HL-60 (cell line): ENCODE measurements around the gene ZCCHC2.

Source experiments
- DNase-seq, 2 experiments: peaks; one replicate each; pipeline ENCODE4 v3.0.0-alpha.2; 2010 to 2020; ENCODE audit warnings: low read depth in 1 of 2, low spot score in 1 of 2
- H3K27ac ChIP-seq: fragments of 250-450 bp; sonication (Bioruptor Pico); replicated peaks from 2 replicates; pipeline ENCODE4 v1.5.1; 2020; ENCODE audit warnings: mild to moderate bottlenecking, moderate library complexity
- H3K27me3 ChIP-seq: fragments of 250-450 bp; sonication (Bioruptor Pico); 2 replicates; pipeline ENCODE4 v1.5.1; 2021; ENCODE audit warnings: mild to moderate bottlenecking, moderate library complexity; ENCODE audit not compliant: insufficient read depth, poor library complexity, severe bottlenecking
- H3K4me3 ChIP-seq: replicated peaks from 2 replicates; pipeline ENCODE4 v1.5.1; 2011; ENCODE audit warnings: mild to moderate bottlenecking, control low read depth, low read length; ENCODE audit not compliant: insufficient read depth
- CTCF ChIP-seq: IDR thresholded peaks from one replicate; pipeline ENCODE4 v1.5.1; 2011; ENCODE audit warnings: low read length, control low read depth, inconsistent platforms; ENCODE audit not compliant: insufficient read depth
- GABPA ChIP-seq: IDR thresholded peaks from 2 replicates; pipeline ENCODE4 v1.6.1; 2012; ENCODE audit warnings: low read depth
- POLR2AphosphoS5 ChIP-seq: IDR thresholded peaks from 2 replicates; pipeline ENCODE4 v1.6.1; 2012; ENCODE audit warnings: low read depth
- REST ChIP-seq: IDR thresholded peaks from 2 replicates; pipeline ENCODE4 v1.6.1; 2012; ENCODE audit warnings: low read depth; ENCODE audit not compliant: insufficient replicate concordance
- SPI1 ChIP-seq: IDR thresholded peaks from 2 replicates; pipeline ENCODE4 v1.6.1; 2012; ENCODE audit warnings: low read depth, mild to moderate bottlenecking, borderline replicate concordance

ZCCHC2 gene

GRCh38 chr18:62571648-62572047 is 48.8 kb downstream of the ZCCHC2 start:
- Histone ChIP-seq H3K27me3 (no peaks in the 10 kb centered on the region), H3K27ac (no peak overlapping the region)
- TF ChIP-seq POLR2AphosphoS5 (no peak), GABPA (no peak), REST (no peak), SPI1 (no peak), CTCF (no peak)

GRCh38 chr18:62572456-62572855 is 49.6 kb downstream of the ZCCHC2 start:
- TF ChIP-seq POLR2AphosphoS5 (no peak), GABPA (no peak), CTCF (no peak), REST (no peak), SPI1 (no peak)
- no peak for DNase-seq
- Histone ChIP-seq H3K27ac (no peak overlapping the region), H3K27me3 (no peaks in the 10 kb centered on the region), H3K4me3 (no peak overlapping the region)

More at GRCh38 chr18:62571648-62572047, 48.8 kb downstream of the ZCCHC2 start:
- no peak overlapping the region for H3K4me3 ChIP-seq
- DNase-seq: no peak

- Histone ChIP-seq H3K4me3 (no peak overlapping the region), H3K27ac (no peak overlapping the region), H3K27me3 (no peaks in the 10 kb centered on the region)
- DNase-seq: no peak
- TF ChIP-seq GABPA (no peak), POLR2AphosphoS5 (no peak), REST (no peak), SPI1 (no peak), CTCF (no peak)
Observed at GRCh38 chr18:62574776-62575175, 52.0 kb downstream of the ZCCHC2 start.
